Choroid plexus epithelial cell (primary cell): ENCODE measurements around the gene MTERF1.
"Not testable (repeated sequence)": the region's sequence is repeated elsewhere in the genome, so short reads cannot be mapped to it uniquely, and the experiment has no call there.

ENCODE experiments used
- DNase-seq: peaks from one replicate; pipeline ENCODE4 v3.0.0-alpha.2; 2010; ENCODE audit warnings: low read depth
- H3K4me3 ChIP-seq: 2 replicates; pipeline ENCODE4 v1.5.1; 2011; ENCODE audit warnings: low read depth, mild to moderate bottlenecking, control low read depth, low read length, moderate library complexity
- TF ChIP-seq, protein P1 (sequence below): conservative IDR thresholded peaks from 2 replicates; pipeline ENCODE4 v1.5.1; 2011; ENCODE audit warnings: low read depth, mild to moderate bottlenecking, control low read depth, inconsistent platforms, low read length, moderate library complexity

Gene MTERF1

DNA sequence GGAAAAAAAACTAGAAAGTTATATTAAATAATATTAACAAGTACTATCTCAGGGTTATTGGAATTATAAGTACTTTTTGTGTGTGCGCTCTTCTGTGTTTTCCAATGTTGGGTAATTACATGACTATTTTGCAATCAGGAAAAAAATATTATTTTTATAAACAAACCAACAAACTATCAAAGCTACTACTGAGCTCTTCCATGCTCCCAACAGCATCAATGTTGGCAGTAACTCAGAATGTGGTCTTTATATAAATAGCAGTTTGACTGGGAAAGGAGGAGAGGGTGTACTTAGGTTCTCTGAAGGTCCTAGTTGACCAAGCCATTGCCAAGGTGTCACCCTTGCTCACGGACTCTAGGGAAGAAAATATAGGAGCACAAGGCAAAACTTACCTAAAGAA, 15.0 kb downstream of the MTERF1 start:
- TF ChIP-seq, protein P1, sequence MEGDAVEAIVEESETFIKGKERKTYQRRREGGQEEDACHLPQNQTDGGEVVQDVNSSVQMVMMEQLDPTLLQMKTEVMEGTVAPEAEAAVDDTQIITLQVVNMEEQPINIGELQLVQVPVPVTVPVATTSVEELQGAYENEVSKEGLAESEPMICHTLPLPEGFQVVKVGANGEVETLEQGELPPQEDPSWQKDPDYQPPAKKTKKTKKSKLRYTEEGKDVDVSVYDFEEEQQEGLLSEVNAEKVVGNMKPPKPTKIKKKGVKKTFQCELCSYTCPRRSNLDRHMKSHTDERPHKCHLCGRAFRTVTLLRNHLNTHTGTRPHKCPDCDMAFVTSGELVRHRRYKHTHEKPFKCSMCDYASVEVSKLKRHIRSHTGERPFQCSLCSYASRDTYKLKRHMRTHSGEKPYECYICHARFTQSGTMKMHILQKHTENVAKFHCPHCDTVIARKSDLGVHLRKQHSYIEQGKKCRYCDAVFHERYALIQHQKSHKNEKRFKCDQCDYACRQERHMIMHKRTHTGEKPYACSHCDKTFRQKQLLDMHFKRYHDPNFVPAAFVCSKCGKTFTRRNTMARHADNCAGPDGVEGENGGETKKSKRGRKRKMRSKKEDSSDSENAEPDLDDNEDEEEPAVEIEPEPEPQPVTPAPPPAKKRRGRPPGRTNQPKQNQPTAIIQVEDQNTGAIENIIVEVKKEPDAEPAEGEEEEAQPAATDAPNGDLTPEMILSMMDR: no peak
- no peak overlapping the region for H3K4me3 ChIP-seq
- no peak for DNase-seq

DNA sequence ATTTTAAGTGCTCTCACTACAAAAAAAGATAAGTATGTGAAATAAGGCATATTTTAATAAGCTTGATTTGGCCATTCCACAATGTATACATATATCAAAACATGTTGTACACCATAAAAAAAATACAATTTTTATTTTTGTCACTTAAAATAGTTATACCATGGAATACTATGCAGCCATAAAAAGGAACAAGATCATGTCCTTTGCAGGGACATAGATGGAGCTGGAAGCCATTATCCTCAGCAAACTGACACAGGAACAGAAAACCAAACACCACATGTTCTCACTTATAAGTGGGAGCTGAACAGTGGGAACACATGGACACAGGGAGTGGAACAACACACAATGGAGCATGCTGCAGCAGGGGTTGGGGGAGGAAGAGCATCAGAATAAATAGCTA, 15.9 kb downstream of the MTERF1 start:
- DNase-seq, H3K4me3 ChIP-seq: not testable (repeated sequence)

DNA sequence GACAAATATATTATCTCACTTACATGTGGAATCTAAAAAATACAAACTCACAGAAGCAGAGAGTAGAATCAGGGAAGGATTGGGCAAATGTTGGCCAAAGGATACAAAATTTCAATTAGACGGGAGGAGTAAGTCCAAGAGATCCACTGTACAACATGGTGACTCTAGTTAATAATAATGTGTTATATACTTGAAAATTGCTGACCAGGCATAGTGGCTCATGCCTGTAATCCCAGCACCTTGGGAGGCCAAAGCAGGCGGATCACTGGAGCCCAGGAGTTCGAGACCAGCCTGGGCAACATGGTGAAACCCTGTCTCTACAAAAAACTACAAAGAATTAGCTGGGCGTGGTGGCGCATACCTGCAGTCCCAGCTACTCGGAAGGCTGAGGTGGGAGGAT, 16.4 kb downstream of the MTERF1 start:
- no peak overlapping the region for H3K4me3 ChIP-seq
- TF ChIP-seq, protein P1: no peak
- no peak for DNase-seq

DNA sequence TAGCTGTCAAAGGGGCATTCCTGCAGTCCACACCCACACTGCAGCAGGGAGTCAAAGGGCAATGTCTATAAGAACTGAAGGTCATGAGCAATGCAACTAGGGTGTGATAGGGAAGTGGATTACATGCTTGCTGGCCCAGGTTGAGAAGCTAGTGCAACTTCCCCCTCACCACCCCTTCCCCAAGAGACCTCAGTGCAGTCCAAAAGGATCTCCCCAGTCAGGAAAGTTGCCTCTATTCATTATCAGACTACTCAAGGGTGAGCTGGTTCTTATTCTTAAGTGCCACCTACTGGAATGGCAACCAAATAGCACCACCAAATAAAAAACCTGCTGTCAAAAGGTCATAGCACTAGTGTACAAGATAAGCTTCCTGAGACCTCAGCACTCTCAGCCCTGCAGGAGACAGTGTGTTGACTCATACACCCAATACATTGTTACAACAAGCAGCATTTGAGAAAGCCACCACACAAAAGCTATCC, 28.2 kb downstream of the MTERF1 start:
- H3K4me3 ChIP-seq: no peak overlapping the region
- peak; percentile 35 for DNase-seq
- TF ChIP-seq, protein P1: peak; percentile 36

DNA sequence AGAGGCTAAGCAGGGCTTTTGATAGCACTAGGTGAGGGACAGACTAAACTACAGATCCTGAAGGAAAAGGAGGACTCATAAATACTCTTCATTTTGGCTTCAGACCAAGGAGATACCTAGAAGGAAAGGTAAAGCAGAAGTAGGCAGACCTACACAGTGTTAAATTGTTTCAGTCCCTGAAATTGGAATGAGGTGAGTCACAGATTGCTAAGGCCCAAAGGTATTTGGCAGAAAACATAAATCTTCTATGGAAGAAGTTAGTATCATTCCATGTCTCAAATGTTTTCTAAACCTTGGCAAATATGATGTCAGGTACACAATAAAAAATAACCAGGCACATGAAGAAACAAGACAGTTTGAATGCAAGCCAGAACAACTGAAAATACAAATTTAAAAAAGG, 30.0 kb downstream of the MTERF1 start:
- DNase-seq: peak; percentile 58
- no peak overlapping the region for H3K4me3 ChIP-seq
- TF ChIP-seq, protein P1: no peak

DNA sequence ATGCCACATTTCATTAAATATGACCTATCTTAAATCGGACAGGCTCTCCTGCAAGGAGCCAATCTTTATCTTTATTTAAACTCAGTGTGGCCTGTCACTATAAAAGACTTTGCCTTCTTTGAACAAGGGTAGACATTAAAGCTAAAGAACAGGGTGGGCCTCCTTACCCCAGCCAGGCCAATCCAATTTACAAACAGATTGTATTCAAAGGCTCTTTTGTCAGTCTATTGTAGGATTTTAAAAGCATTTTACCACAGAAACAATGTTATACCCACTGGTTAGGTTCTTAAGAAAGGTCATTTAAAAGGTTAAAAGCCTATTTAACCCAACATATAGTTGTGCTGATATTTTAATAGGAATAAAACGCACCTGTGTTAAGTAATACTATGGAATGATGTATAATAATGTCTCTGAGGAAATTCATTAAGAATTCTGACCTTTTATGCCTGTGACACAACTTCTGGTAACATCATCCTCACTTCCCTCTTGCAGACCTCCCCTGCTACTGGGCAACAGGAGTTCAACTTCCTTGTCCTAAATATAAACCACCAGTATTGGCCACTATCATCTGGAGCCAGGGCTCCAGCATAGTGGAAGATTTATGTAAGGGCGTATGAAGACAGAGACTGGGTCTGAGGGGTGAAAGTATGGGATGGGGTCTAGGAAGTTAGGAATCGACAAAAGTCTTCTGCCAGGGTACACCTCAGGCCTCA, 32.5 kb downstream of the MTERF1 start:
- TF ChIP-seq, protein P1: no peak
- H3K4me3 ChIP-seq: no peak overlapping the region
- DNase-seq: peak; percentile 6

DNA sequence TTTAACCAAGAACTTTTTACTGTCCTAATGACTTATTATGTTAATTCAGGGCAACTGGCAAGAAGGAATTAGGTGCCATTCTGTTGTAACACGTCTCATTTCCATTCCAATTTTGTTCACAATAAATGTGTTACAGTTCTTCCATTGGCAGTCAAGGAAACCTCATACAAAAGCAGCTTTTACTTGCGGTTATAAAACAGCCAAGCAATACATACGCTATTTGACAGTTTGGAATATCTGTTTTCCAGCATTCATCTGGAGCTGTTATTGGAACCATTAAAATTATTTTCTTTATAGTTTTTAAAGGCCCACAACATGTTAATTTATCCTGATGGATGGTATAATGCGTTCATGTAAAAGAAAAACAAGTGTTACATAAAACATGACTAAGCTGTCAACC, 33.3 kb downstream of the MTERF1 start:
- TF ChIP-seq, protein P1: no peak
- H3K4me3 ChIP-seq: no peak overlapping the region
- DNase-seq: no peak
